HepG2 (cell line): Measurements from ENCODE around the gene KIF22. TPM values are rescaled to one million over a fixed set of nuclear protein-coding genes. Genes with fewer than 3 reads are reported as not detected.

ENCODE experiments used
- AKNA ChIP-seq: sonication (generic); formaldehyde crosslinking; IDR thresholded peaks from 2 replicates; pipeline ENCODE4 v1.4.0; 2020; ENCODE audit warnings: missing genetic modification reagents, borderline replicate concordance
- CBX5 ChIP-seq: sonication (generic); formaldehyde crosslinking; IDR thresholded peaks from 2 replicates; pipeline ENCODE4 v1.4.0; 2020; ENCODE audit warnings: missing genetic modification reagents, borderline replicate concordance
- CEBPB ChIP-seq: IDR thresholded peaks from 2 replicates; pipeline ENCODE4 v1.6.1; 2011; ENCODE audit warnings: low read depth, low read length, improper control_type of control experiment, borderline replicate concordance
- CTCF ChIP-seq: sonication (generic); formaldehyde crosslinking; IDR thresholded peaks from 2 replicates; pipeline ENCODE4 v1.5.0; 2020; ENCODE audit warnings: mild to moderate bottlenecking, missing genetic modification reagents, moderate library complexity
- HMGA1 ChIP-seq: sonication (generic); formaldehyde crosslinking; conservative IDR thresholded peaks from 2 replicates; pipeline ENCODE4 v1.4.0; 2020; ENCODE audit warnings: missing genetic modification reagents
- MAFF ChIP-seq: IDR thresholded peaks from 2 replicates; pipeline ENCODE4 v1.6.1; 2011; ENCODE audit warnings: low read depth, low read length, improper control_type of control experiment
- MTERF4 ChIP-seq: sonication (generic); formaldehyde crosslinking; IDR thresholded peaks from 2 replicates; pipeline ENCODE4 v1.8.0; 2023; ENCODE audit warnings: mild to moderate bottlenecking, missing genetic modification reagents
- MXD3 ChIP-seq: IDR thresholded peaks from 2 replicates; pipeline ENCODE4 v1.6.1; 2016; ENCODE audit warnings: mild to moderate bottlenecking, missing biosample characterization, missing genetic modification reagents
- PAF1 ChIP-seq: IDR thresholded peaks from 2 replicates; pipeline ENCODE4 v1.6.1; 2016; ENCODE audit warnings: missing genetic modification reagents, missing compliant biosample characterization
- RAD51 ChIP-seq: fragments of 450-650 bp; IDR thresholded peaks from 2 replicates; pipeline ENCODE4 v1.6.1; 2016; ENCODE audit warnings: borderline replicate concordance
- SETDB1 ChIP-seq: sonication (generic); formaldehyde crosslinking; IDR thresholded peaks from 2 replicates; pipeline ENCODE4 v1.5.1; 2020; ENCODE audit warnings: missing genetic modification reagents, mild to moderate bottlenecking, borderline replicate concordance
- ZBTB14 ChIP-seq: sonication (generic); formaldehyde crosslinking; IDR thresholded peaks from 2 replicates; pipeline ENCODE4 v1.4.0; 2020; ENCODE audit warnings: missing genetic modification reagents
- ZNF292 ChIP-seq: sonication (generic); formaldehyde crosslinking; IDR thresholded peaks from 2 replicates; pipeline ENCODE4 v1.8.1; 2022; ENCODE audit warnings: mild to moderate bottlenecking, low read depth, missing genetic modification reagents, borderline replicate concordance
- ZNF615 ChIP-seq: sonication (generic); formaldehyde crosslinking; IDR thresholded peaks from 2 replicates; pipeline ENCODE4 v1.5.0; 2020; ENCODE audit warnings: mild to moderate bottlenecking, missing genetic modification reagents, borderline replicate concordance
- ZNF639 ChIP-seq: conservative IDR thresholded peaks from 2 replicates; pipeline ENCODE4 v1.6.1; 2018; ENCODE audit warnings: missing genetic modification reagents
- polyA plus RNA-seq, 8 experiments: library from polyadenylated mRNA; depleted of rRNA in 3 of 8; stranded (reverse) in 7 of 8; unstranded in 1 of 8; fragments of >200 nt; fragmentation: Illumina TruSeq in 4 of 8; extraction: Trizol in 4 of 8; gene quantifications; 2 replicates each; pipeline versions ENCODE4 v1.2.1 to v1.2.3, GENCODE V29; 2011 to 2016; ENCODE audit warnings: low read depth in 4 of 8, missing spikeins in 1 of 8, mixed read lengths in 1 of 8; ENCODE audit not compliant: insufficient read depth in 1 of 8
- total RNA-seq, 5 experiments: library from RNA; depleted of rRNA; stranded (reverse); fragments of >200 nt; fragmentation: Illumina TruSeq; extraction: Trizol; gene quantifications; 2 replicates each; pipeline ENCODE4 v1.2.3, GENCODE V29; 2016; ENCODE audit warnings: low read depth in 1 of 5

KIF22 gene
- total and polyA plus RNA-seq, 2 of the 13 experiments (the other 11 are each of a cell fraction or from before 2014, with no cell fraction given), result 95.8 to 118 TPM

GRCh38 chr16:29784901-29785500, 5.5 kb upstream of the KIF22 start (continued):
- TF ChIP-seq MTERF4 (CRISPR knock-in tag), result no peak
- TF ChIP-seq CTCF (CRISPR knock-in tag), result peak; percentile 97
- TF ChIP-seq ZBTB14, result peak; percentile 69
- no peak for TF ChIP-seq RAD51
- no peak for TF ChIP-seq ZNF615 (CRISPR knock-in tag)
- no peak for TF ChIP-seq HMGA1 (CRISPR knock-in tag)
- no peak for TF ChIP-seq AKNA (CRISPR knock-in tag)
- TF ChIP-seq CBX5 (CRISPR knock-in tag), result peak; percentile 90; the same call in 1 of the 2 replicates
- no peak for TF ChIP-seq PAF1 (CRISPR knock-in tag)
- TF ChIP-seq ZNF639 (CRISPR knock-in tag), result no peak
- TF ChIP-seq MAFF, result no peak
- TF ChIP-seq SETDB1 (CRISPR knock-in tag), result no peak
- no peak for TF ChIP-seq CEBPB
- TF ChIP-seq MXD3 (CRISPR knock-in tag), result peak; percentile 70; the same call in 1 of the 2 replicates
- peak; percentile 31; the same call in 1 of the 2 replicates for TF ChIP-seq ZNF292 (CRISPR knock-in tag)
